ENCODE data around the gene CELA3A. TPM values are rescaled to one million over a fixed set of nuclear protein-coding genes. Genes with fewer than 3 reads are reported as not detected.
"Not testable (repeated sequence)": the region's sequence is repeated elsewhere in the genome, so short reads cannot be mapped to it uniquely, and the experiment has no call there.

CELA3A gene
- total RNA-seq, 1 donor from 2014 or later: not detected

GRCh38 chr1:21986386-21986785 is 15.1 kb upstream of the CELA3A start:
- not testable (repeated sequence) for H3K4me3 Mint-ChIP-seq (ENCODE audit: unreplicated experiment); H3K27me3 Mint-ChIP-seq (ENCODE audit: low read depth); H3K36me3 Mint-ChIP-seq (ENCODE audit: low read depth); H3K4me1 Mint-ChIP-seq (ENCODE audit: low read depth); H3K9me3 Mint-ChIP-seq (ENCODE audit: low read depth); H3K27ac Mint-ChIP-seq (ENCODE audit: unreplicated experiment)
- peak; percentile 53 for DNase-seq (ENCODE audit: low spot score)

GRCh38 chr1:21989672-21990393 is 11.6 kb upstream of the CELA3A start:
- not testable (repeated sequence) for H3K36me3 Mint-ChIP-seq (ENCODE audit: low read depth)
- peak; percentile 6 for DNase-seq (ENCODE audit: low spot score)

GRCh38 chr1:21992186-21992585 is 9.3 kb upstream of the CELA3A start:
- DNase-seq (ENCODE audit: low spot score): peak; percentile 19
- H3K36me3 Mint-ChIP-seq (ENCODE audit: low read depth); H3K4me1 Mint-ChIP-seq (ENCODE audit: low read depth); H3K27me3 Mint-ChIP-seq (ENCODE audit: low read depth); H3K27ac Mint-ChIP-seq (ENCODE audit: unreplicated experiment); H3K9me3 Mint-ChIP-seq (ENCODE audit: low read depth); H3K4me3 Mint-ChIP-seq (ENCODE audit: unreplicated experiment): not testable (repeated sequence)

More at GRCh38 chr1:21989672-21990393, 11.6 kb upstream of the CELA3A start:
- not testable (repeated sequence) for H3K4me3 Mint-ChIP-seq (ENCODE audit: unreplicated experiment); H3K27ac Mint-ChIP-seq (ENCODE audit: unreplicated experiment); H3K27me3 Mint-ChIP-seq (ENCODE audit: low read depth); H3K4me1 Mint-ChIP-seq (ENCODE audit: low read depth); H3K9me3 Mint-ChIP-seq (ENCODE audit: low read depth)

GRCh38 chr1:21994716-21995115 is 6.7 kb upstream of the CELA3A start:
- H3K9me3 Mint-ChIP-seq (ENCODE audit: low read depth); H3K36me3 Mint-ChIP-seq (ENCODE audit: low read depth); H3K4me3 Mint-ChIP-seq (ENCODE audit: unreplicated experiment); H3K4me1 Mint-ChIP-seq (ENCODE audit: low read depth); H3K27me3 Mint-ChIP-seq (ENCODE audit: low read depth); H3K27ac Mint-ChIP-seq (ENCODE audit: unreplicated experiment): not testable (repeated sequence)
- peak; percentile 18 for DNase-seq (ENCODE audit: low spot score)

- H3K4me3 Mint-ChIP-seq (ENCODE audit: unreplicated experiment); H3K27ac Mint-ChIP-seq (ENCODE audit: unreplicated experiment); H3K9me3 Mint-ChIP-seq (ENCODE audit: low read depth); H3K4me1 Mint-ChIP-seq (ENCODE audit: low read depth); H3K27me3 Mint-ChIP-seq (ENCODE audit: low read depth); H3K36me3 Mint-ChIP-seq (ENCODE audit: low read depth): not testable (repeated sequence)
- peak; percentile 18 for DNase-seq (ENCODE audit: low spot score)
Observed at GRCh38 chr1:21996663-21996970, 4.8 kb upstream of the CELA3A start.

- not testable (repeated sequence) for H3K36me3 Mint-ChIP-seq (ENCODE audit: low read depth); H3K4me3 Mint-ChIP-seq (ENCODE audit: unreplicated experiment); H3K9me3 Mint-ChIP-seq (ENCODE audit: low read depth); H3K27ac Mint-ChIP-seq (ENCODE audit: unreplicated experiment); DNase-seq (ENCODE audit: low spot score); H3K4me1 Mint-ChIP-seq (ENCODE audit: low read depth); H3K27me3 Mint-ChIP-seq (ENCODE audit: low read depth)
Observed at GRCh38 chr1:21997891-21998623, 3.4 kb upstream of the CELA3A start.

GRCh38 chr1:21998624-21999294 is 2.7 kb upstream of the CELA3A start:
- not testable (repeated sequence) for H3K36me3 Mint-ChIP-seq (ENCODE audit: low read depth); H3K4me3 Mint-ChIP-seq (ENCODE audit: unreplicated experiment); DNase-seq (ENCODE audit: low spot score); H3K9me3 Mint-ChIP-seq (ENCODE audit: low read depth); H3K27me3 Mint-ChIP-seq (ENCODE audit: low read depth); H3K4me1 Mint-ChIP-seq (ENCODE audit: low read depth); H3K27ac Mint-ChIP-seq (ENCODE audit: unreplicated experiment)

GRCh38 chr1:21999645-22000044 is 1.8 kb upstream of the CELA3A start:
- H3K9me3 Mint-ChIP-seq (ENCODE audit: low read depth); DNase-seq (ENCODE audit: low spot score); H3K27ac Mint-ChIP-seq (ENCODE audit: unreplicated experiment); H3K4me3 Mint-ChIP-seq (ENCODE audit: unreplicated experiment); H3K27me3 Mint-ChIP-seq (ENCODE audit: low read depth); H3K4me1 Mint-ChIP-seq (ENCODE audit: low read depth); H3K36me3 Mint-ChIP-seq (ENCODE audit: low read depth): not testable (repeated sequence)

GRCh38 chr1:22002461-22002860 is 1.0 kb downstream of the CELA3A start:
- not testable (repeated sequence) for H3K4me3 Mint-ChIP-seq (ENCODE audit: unreplicated experiment); H3K4me1 Mint-ChIP-seq (ENCODE audit: low read depth); H3K27ac Mint-ChIP-seq (ENCODE audit: unreplicated experiment); H3K36me3 Mint-ChIP-seq (ENCODE audit: low read depth); H3K27me3 Mint-ChIP-seq (ENCODE audit: low read depth); DNase-seq (ENCODE audit: low spot score); H3K9me3 Mint-ChIP-seq (ENCODE audit: low read depth)

- DNase-seq (ENCODE audit: low spot score); H3K27me3 Mint-ChIP-seq (ENCODE audit: low read depth); H3K9me3 Mint-ChIP-seq (ENCODE audit: low read depth); H3K4me3 Mint-ChIP-seq (ENCODE audit: unreplicated experiment); H3K27ac Mint-ChIP-seq (ENCODE audit: unreplicated experiment); H3K4me1 Mint-ChIP-seq (ENCODE audit: low read depth); H3K36me3 Mint-ChIP-seq (ENCODE audit: low read depth): not testable (repeated sequence)
Observed at GRCh38 chr1:22002875-22003274, 1.4 kb downstream of the CELA3A start.

- H3K36me3 Mint-ChIP-seq (ENCODE audit: low read depth); H3K27me3 Mint-ChIP-seq (ENCODE audit: low read depth); H3K27ac Mint-ChIP-seq (ENCODE audit: unreplicated experiment); H3K4me3 Mint-ChIP-seq (ENCODE audit: unreplicated experiment); H3K4me1 Mint-ChIP-seq (ENCODE audit: low read depth); H3K9me3 Mint-ChIP-seq (ENCODE audit: low read depth); DNase-seq (ENCODE audit: low spot score): not testable (repeated sequence)
Observed at GRCh38 chr1:22003959-22004358, 2.5 kb downstream of the CELA3A start.

All from chondrocyte (in vitro differentiated cells).